ENCODE results near the gene PTPRM. TPM values are rescaled to one million over a fixed set of nuclear protein-coding genes. Genes with fewer than 3 reads are reported as not detected.
A peak's percentile ranks its signal among the peaks of the same experiment; 100 is the strongest.

PTPRM gene
- total RNA-seq, 1 donor from 2014 or later = 63.2 TPM

DNA sequence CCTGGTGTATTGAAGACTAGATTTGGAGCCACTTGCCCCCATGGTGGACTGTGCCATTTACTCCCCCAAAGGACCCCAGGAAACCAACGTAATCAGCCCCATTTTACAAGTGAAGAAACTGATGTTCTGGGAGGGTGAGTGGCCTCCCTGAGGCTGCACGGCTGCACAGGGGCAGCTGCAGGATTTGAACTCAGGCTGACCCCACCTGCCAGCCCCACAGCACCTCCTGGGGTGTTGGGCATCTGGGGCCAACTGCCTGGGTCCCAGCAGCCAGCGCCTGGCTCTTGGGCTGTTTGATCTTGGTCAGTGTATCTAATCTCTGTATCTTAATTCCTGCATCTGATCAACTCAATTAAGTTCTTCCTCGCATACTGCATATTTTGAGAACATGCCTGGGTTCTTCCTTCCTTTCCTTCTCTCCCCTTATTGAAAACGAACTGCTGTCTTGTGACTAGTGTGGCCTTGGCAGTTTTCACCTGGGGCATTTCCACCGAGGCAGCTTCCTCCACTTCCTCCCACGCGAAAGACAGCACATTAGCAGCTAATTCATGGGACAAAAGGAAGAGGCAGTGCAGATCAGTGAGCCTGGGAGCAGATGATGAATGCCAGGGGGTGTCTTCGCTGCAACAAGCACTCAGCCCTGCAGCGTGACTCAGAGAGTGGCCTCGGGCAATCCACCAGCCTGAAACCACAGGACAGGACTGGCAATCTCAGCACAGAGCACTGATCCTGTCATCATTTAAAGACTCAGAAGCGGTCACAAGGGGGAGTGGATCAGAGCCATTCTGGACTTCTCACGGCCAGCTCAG is 858.0 kb downstream of the PTPRM start:
- TF ChIP-seq CTCF (conservative IDR thresholded peaks at IDR 0.05; ENCODE audit: low read depth, low read length) = no peak
- H3K4me3 ChIP-seq (ENCODE audit: low read depth, low read length) = no peak overlapping the region
- peak; percentile 50 for DNase-seq (ENCODE audit: low read depth)

DNA sequence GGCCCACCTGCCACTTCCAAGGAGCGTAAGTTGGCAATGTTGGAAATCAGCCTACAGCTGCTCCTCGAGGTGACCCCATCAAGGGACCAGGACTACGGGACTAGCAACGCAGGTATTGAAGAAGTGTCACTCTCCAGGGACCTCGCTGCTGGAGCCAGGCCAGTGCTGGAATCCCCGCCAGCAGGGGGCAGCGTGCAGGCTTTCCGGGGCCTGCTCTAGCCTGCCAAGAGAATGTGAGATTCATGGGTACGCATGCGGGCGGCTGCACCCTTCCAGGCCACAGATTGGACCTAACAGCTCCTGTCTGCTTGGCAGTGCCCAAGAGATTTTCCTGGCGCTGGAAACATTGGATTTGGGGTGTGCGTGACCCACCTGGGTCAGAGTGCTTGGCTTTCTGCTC is 859.3 kb downstream of the PTPRM start:
- no peak for DNase-seq (ENCODE audit: low read depth)
- TF ChIP-seq CTCF (conservative IDR thresholded peaks at IDR 0.05; ENCODE audit: low read depth, low read length) = peak; percentile 56
- no peak overlapping the region for H3K4me3 ChIP-seq (ENCODE audit: low read depth, low read length)

DNA sequence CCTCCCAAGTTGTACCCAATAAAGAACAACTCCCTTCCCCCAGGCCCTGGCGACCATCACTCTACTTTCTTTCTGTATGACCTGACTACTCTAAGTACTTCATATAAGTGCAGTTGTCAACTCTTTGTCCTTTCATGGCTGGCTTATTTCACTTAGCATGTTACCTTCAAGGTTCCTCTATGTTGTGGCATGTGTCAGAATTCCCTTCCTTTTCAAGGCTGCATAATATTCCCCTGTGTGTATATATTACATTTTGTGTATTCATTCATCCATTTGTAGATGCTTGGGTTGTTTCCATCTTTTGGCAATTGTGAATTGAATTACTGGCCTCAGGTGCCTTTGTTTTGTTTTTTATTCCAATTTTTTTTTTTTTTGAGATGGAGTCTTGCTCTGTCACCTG is 860.2 kb downstream of the PTPRM start:
- no peak for DNase-seq (ENCODE audit: low read depth)
- TF ChIP-seq CTCF (conservative IDR thresholded peaks at IDR 0.05; ENCODE audit: low read depth, low read length) = no peak
- H3K4me3 ChIP-seq (ENCODE audit: low read depth, low read length) = no peak overlapping the region

DNA sequence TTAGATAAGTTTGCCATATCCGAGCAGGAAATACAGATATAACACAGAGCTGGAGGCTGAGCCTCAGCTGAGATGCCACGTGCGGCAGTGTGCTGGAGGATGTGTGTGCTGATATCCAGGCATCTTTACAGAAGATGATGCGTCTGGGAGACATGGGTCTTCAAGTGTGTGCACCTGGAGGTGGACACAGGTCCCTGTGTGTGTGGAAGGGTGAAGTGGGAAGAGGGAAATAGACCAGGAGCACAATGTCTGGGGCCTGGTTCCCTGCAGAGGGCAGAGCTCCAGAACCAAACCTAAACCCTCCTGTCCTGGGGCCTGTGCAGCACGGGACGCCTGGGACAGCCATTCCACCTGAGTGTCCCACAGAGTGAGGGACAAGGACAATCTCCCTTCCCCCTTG is 861.8 kb downstream of the PTPRM start:
- TF ChIP-seq CTCF (conservative IDR thresholded peaks at IDR 0.05; ENCODE audit: low read depth, low read length) = no peak

GRCh38 chr18:8431036-8431435 is 863.9 kb downstream of the PTPRM start:
- no peak for DNase-seq (ENCODE audit: low read depth)
- H3K4me3 ChIP-seq (ENCODE audit: low read depth, low read length) = no peak overlapping the region
- no peak for TF ChIP-seq CTCF (conservative IDR thresholded peaks at IDR 0.05; ENCODE audit: low read depth, low read length)

More for the DNA sequence above, 861.8 kb downstream of the PTPRM start:
- no peak overlapping the region for H3K4me3 ChIP-seq (ENCODE audit: low read depth, low read length)
- DNase-seq (ENCODE audit: low read depth) = no peak

- no peak overlapping the region for H3K4me3 ChIP-seq (ENCODE audit: low read depth, low read length)
- TF ChIP-seq CTCF (conservative IDR thresholded peaks at IDR 0.05; ENCODE audit: low read depth, low read length) = no peak
- DNase-seq (ENCODE audit: low read depth) = no peak
Observed at GRCh38 chr18:8433323-8433722, 866.2 kb downstream of the PTPRM start.

DNA sequence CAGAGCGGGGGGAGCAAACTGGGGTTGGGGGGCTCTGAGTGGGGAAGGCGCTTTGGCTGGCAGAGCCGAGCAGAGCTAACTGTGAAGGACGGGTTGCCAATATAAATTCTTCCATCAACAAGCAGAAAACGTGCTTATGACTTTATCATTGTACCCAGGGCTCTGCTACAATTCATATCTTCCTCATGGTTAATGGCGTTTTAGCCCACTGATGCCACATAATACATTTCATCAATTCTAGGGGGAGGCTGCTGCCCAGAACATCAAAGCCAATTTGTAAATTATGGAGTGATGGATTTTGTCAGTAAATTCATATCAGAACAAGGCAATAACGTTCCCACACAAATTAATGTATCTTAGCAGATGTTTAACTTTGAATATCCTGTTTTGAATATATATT is 866.7 kb downstream of the PTPRM start:
- no peak for TF ChIP-seq CTCF (conservative IDR thresholded peaks at IDR 0.05; ENCODE audit: low read depth, low read length)
- H3K4me3 ChIP-seq (ENCODE audit: low read depth, low read length) = no peak overlapping the region
- no peak for DNase-seq (ENCODE audit: low read depth)
